HPDE6-E6E7 (cell line): ENCODE measurements around the gene SMIM32.

ENCODE experiments used
- DNase-seq: peaks from one replicate; pipeline ENCODE4 v3.0.0; 2011; ENCODE audit warnings: missing footprints; ENCODE audit errors: extremely low spot score

The SMIM32 gene

GRCh38 chr5:136192526-136193321 lies at the start of gene SMIM32:
SMIM32 (minus strand) TSS chr5:136193162; CDS start chr5:136192524, 638 bp downstream.
- DNase-seq: no peak

- no peak for DNase-seq
Measured at GRCh38 chr5:136242611-136243010, 49.6 kb upstream of the SMIM32 start.

- DNase-seq: no peak
Measured at GRCh38 chr5:136242136-136242535, 49.2 kb upstream of the SMIM32 start.

- DNase-seq: no peak
Measured at GRCh38 chr5:136240894-136241293, 47.9 kb upstream of the SMIM32 start.

DNA sequence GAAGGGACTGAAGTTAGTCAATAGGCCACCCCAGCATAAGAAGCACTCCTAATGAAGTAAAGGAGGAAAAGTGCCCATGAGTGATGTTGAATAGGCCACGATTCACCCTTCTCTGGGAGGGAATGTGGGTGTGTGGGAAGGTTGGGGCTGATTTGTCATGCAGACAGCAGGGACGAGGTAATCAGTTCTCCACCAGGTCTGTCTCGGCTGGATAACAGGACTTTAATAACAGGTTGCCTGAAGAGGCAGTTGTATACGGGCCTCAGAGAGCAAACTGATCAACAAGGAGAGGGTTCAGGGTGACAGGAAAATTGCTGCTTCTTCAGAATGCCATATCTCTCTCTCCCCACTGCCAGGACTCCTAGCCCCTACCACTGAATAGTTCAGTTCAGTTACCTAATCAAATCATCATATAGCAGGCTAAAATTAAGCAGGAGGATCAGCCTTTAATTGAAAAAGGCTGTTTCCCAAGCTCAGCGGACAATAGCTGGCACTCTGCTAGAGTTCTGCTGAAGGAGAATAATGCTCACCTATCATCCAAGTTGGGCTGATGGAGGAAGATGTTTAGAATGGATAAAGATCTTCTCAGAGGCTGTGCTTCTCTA lies 43.6 kb upstream of the SMIM32 start:
- DNase-seq: no peak

DNA sequence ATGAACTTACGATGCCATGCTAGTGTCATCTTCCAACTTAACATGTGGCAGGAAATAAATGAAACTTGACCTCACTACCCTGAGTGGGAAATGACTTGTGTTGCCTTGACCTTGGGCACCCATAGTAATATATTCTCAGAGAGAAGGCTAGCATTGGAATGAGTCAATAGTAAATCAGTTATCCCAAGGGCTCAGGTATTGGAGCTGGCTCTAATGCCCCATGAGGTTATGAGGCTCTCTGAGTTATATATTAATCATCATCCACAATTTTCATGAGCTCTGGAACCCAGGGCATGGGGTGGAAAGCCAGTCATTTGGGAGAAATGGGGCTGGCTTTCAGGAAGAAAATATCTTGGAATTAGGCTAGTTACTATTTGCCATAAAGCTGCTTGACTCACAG lies 42.4 kb upstream of the SMIM32 start:
- no peak for DNase-seq

DNA sequence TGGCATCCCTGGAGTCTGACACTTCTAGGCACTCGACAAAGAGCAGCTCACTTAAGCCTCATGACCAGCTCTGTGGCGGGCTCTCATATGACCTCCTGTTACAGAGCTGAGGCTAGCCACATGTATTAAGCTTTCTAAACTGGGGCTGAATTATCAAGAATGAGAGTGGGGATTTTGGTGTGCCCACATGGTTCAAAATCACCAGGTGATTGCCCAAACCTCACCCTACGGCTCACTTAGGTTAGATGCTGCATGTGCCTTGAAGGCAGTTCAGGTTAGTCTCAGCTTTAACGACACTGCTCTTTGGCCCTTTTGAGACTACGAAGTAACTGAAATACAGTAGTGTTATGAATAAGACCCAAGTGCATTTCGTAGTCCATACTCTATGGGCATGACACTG lies 39.4 kb upstream of the SMIM32 start:
- DNase-seq: no peak

GRCh38 chr5:136230176-136230575 lies 37.2 kb upstream of the SMIM32 start:
- DNase-seq: no peak

GRCh38 chr5:136228136-136228757 lies 35.3 kb upstream of the SMIM32 start:
- DNase-seq: no peak

DNA sequence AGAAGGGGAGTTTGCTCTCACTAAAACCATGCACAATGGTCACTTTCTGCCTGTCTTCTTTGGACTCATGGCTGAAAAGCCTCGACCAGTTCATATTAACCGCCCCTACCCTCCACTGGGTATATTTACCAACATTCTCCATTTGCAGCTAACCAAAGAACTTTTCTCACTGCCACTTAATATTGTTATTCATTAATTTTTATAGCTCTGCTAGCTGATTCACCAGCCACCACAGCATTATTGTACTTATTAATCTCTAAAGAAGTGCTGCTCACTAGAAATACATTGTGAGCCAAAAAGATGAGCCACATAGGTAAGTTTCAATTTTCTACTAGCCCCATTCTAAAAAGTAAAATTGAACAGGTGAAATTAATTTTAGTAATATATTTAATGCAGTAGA lies 33.4 kb upstream of the SMIM32 start:
- no peak for DNase-seq

DNA sequence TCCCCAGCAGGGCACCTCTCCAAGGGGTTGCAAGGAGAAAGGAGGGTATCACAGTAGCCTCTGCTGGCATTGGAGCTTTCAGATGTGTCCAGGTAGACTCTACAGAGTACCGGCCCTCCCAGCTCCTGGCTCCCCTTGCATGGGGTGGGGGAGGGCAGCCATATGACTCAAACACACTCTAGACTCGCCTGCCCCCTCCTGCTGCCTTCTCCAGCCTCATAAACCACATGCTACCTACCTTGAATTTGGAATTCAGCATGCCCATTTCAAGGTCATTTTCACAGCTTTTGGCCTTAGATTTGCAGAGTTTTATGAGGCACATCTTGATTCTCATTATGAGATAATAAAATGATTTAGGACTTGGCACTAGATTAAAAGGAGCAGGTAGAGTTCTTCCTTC lies 32.8 kb upstream of the SMIM32 start:
- DNase-seq: no peak

- no peak for DNase-seq
Measured at GRCh38 chr5:136222580-136223235, 29.7 kb upstream of the SMIM32 start.

- DNase-seq: no peak
Measured at GRCh38 chr5:136221340-136221739, 28.4 kb upstream of the SMIM32 start.

GRCh38 chr5:136216230-136216629 lies 23.3 kb upstream of the SMIM32 start:
- no peak for DNase-seq

GRCh38 chr5:136215812-136216211 lies 22.9 kb upstream of the SMIM32 start:
- no peak for DNase-seq

DNA sequence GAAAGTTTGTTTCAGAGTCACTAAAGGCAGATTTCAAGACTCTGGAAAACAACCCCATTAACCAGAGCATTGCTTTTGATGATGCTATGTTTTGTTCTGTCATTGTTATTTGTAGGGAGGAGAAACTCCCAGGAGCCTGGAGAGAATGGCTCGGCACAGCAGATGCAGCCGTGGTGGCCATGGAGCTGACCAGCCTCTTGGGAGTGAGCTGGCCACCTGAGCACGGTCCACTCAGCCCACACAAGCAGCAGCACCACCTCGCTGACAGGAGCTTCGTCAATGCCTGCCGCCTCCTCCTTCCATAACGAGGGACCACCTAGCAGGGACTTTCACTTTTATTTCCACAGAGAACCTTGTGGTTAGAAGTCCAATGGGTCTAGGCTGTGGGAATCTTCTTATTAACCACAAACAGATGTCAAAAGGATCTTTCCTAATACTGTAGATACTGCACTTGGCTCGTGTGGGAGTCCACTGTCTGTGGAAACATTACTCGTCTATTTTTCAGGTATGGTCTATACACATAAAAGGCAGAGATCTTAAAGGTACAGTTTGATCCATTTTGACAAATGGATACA lies 21.0 kb upstream of the SMIM32 start:
- no peak for DNase-seq

GRCh38 chr5:136212252-136212721 lies 19.3 kb upstream of the SMIM32 start:
- DNase-seq: peak; percentile 58

- DNase-seq: no peak
Measured at GRCh38 chr5:136211282-136212040, 18.5 kb upstream of the SMIM32 start.

DNA sequence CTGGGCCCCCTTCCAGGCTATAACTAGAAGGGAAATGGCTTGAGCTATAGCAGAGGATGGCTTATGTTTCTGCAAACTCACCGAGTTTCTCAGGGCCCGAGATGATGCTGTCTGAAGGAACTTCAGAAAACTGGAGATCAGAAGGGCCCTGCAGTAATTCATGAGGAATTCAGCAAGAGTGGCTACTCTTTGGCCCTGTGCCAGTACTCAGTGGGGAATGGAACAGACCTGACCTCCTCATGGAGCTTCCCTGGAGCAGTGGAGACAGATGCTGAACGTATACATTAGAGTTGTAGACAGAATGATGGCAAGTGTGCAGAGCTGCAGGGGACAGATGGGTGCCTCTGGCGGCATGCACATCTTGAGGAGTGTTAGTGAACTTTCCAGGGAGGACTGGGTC lies 17.3 kb upstream of the SMIM32 start:
- DNase-seq: no peak

- no peak for DNase-seq
Measured at GRCh38 chr5:136209346-136209910, 16.5 kb upstream of the SMIM32 start.

GRCh38 chr5:136208916-136209315 lies 16.0 kb upstream of the SMIM32 start:
- DNase-seq: no peak
